ENCODE measurements around the gene LAYN.
A peak's percentile ranks its signal among the peaks of the same experiment; 100 is the strongest.

Gene LAYN

DNA sequence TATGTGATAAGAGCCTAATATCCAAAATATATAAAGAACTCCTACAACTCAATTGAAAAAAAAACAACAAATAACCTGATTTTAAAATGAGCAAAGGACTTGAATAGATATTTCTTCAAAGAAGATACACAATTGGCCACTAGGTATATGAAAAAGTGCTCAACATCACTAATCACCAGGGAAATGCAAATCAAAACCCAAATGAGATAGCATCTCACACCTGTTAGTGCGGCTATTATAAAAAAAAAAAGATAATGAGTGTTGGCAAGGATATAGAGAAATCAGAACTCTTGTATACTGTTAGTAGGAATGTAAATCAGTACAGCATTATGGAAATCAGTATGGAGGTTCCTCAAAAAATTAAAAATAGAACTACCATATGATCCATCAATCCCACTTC is 55.8 kb downstream of the LAYN start:
- no peak for DNase-seq (ENCODE audit: low read depth in 2 of 2)

DNA sequence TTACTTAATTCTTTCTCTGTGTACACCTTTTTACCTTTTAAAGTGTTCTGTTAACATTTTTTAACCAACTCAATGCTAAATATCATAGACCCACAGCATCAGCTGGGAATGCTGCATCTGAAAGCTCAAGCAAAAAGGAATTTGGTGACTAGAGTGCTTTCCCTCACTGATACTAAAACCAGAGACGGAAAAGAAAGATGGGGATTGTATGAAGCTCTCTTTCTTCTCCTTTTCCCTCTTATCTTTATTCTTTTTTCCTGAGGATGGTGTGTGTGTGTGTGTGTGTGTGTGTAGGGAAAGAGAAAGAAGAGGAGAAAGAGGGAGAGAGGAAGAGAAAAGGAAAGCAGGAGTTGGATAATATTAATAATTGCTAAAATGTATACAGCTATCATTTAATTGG is 57.6 kb downstream of the LAYN start:
- no peak for DNase-seq (ENCODE audit: low read depth in 2 of 2)

DNA sequence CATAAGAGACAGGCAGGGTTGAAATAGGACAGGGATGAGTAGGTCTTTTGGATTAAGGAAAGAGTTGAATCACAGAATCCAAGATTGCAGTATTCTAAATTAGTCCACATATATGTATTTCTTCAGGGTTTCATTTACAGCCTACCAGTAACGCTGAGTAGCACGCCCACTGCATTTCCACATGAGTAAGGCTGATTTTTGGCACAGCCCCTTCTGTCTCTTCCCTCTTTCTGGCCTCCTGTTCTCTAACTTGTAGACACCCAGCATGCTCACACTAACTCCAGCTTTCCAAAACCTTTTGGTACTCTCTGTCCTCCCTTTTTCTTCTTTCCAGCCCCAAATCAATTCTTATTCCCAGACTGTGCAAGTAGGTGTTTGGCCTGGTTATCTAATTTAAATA is 58.0 kb downstream of the LAYN start:
- DNase-seq (ENCODE audit: low read depth in 2 of 2): no peak

DNA sequence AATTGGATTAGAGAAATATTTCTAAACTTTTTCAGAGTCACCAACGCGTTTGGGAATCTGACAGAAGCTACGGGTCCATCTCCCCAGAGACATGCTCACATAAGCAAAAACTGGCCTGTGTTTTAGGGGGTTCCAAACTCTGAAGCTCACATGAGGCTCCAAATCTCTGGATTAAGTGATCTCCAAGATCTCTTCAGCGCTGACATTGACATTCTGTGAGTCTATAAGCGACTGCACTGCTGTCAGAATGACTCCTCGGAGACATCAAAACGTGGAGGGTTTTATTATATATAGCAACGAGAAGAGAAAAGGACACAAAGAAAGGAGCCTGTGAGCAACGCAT is 61.1 kb downstream of the LAYN start:
- DNase-seq (ENCODE audit: low read depth in 2 of 2): no peak

DNA sequence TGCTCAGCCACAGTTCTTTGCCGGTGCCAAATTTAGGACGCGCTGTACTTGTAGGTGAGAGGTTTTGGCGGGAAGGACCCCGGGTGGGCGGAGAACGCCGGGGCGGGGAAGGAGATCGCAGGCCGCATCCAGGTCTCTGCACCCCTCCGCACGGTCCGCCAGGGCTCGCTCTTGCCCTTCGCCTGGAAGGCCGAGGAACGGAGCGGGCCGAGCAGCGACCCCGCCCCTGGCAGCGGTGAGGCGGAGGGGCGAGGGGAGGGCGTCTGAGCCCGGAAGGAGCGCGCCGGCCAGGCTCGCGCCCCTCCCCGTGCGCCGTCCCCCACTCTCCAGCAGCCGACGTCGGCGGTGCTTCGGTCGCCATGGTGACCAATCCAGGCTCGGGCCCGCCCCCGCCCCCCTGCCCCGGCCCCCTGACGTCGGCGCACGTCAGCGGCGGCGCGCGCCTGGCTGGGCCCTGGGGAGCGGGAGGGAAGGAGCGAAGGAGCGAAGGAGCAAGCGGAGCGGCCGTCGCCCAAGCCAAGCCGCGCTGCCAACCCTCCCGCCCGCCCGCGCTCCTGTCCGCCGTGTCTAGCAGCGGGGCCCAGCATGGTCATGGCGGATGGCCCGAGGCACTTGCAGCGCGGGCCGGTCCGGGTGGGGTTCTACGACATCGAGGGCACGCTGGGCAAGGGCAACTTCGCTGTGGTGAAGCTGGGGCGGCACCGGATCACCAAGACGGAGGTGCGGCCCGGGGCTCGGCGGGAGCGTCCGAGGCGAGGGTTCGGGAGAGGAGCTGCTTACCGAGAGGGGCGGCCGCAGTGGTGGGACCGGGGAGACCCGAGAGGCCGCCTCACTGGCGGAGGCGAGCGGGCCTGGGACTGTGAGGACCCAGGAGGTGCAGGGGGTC is 61.7 kb downstream of the LAYN start, which contains the start of gene SIK2:
Gene SIK2, plus strand, starts transcription at position 471 of the 886 bp plus-strand sequence. Its CDS starts 115 bp downstream, at position 586.
- DNase-seq (ENCODE audit: low read depth in 2 of 2): peak; percentile 88 to 89

- peak in 1 of 2 donors; percentile 1 for DNase-seq (ENCODE audit: low read depth in 2 of 2)
Measured at GRCh38 chr11:111602865-111603610, 62.5 kb downstream of the LAYN start.

- no peak for DNase-seq (ENCODE audit: low read depth in 2 of 2)
Measured at GRCh38 chr11:111603611-111604130, 63.2 kb downstream of the LAYN start.

GRCh38 chr11:111604392-111605009 is 64.0 kb downstream of the LAYN start:
- no peak for DNase-seq (ENCODE audit: low read depth in 2 of 2)

DNA sequence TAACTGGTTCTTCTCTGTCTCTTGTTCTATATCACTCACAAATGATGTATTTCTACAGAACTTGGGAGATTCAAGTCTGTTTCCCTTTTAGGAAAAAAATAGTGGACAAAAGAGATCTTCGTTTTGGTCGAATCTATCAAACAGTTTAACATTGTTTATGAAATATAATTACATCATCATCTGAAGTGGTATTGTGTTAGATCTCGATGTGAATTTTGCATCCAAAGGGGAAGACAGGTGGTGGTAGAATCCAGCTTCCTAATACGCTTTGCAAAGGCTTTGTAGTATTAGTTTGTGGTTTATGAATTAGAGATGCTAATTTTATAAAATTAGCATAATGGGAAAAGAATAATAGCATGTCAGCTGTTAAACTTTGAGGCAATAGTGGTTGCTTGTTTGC is 65.2 kb downstream of the LAYN start:
- no peak for DNase-seq (ENCODE audit: low read depth in 2 of 2)

DNA sequence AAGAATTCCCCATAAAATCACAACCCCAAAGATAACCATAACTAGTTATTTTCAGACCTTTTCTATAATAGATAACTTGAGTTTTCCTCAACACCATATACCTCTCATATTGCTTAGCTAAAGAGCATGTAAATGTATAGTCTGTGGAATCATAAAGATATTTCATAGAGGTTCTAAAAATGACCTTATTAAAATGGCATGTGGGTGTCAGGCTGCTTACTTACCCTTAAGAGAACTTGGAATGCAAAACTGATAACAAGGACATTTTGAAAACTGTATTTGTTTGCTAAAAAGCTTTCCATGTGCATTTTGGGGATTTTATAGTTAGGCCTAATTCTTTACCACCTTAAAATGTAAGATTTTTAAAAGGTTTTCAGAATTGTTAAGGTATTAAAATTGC is 66.5 kb downstream of the LAYN start:
- no peak for DNase-seq (ENCODE audit: low read depth in 2 of 2)

GRCh38 chr11:111607751-111608150 is 67.2 kb downstream of the LAYN start:
- DNase-seq (ENCODE audit: low read depth in 2 of 2): no peak

All from stimulated activated CD8-positive, alpha-beta memory T cell treated with anti-CD3 and anti-CD28 coated beads, Interleukin-15, amount 100 ng/mL, for 48 hours (primary cell).